Trophoblast cell (in vitro differentiated cells and primary cell): ENCODE data around the gene CACNA2D2.
"Not testable (repeated sequence)": the region's sequence is repeated elsewhere in the genome, so short reads cannot be mapped to it uniquely, and the experiment has no call there.

Experiments used
- DNase-seq, 2 donors: peaks; one replicate each; pipeline ENCODE4 v3.0.0-alpha.2; 2016
- H2AFZ ChIP-seq: 2 replicates; pipeline ENCODE4 v1.6.1; 2013; ENCODE audit warnings: low read length, moderate library complexity, mild to moderate bottlenecking; ENCODE audit not compliant: insufficient read depth, poor library complexity
- H2AK5ac ChIP-seq: 2 replicates; pipeline ENCODE4 v1.6.1; 2013; ENCODE audit warnings: mild to moderate bottlenecking, low read length
- H2BK120ac ChIP-seq: 2 replicates; pipeline ENCODE4 v1.6.1; 2013; ENCODE audit warnings: low read length, mild to moderate bottlenecking, moderate library complexity; ENCODE audit not compliant: insufficient read depth, poor library complexity
- H2BK12ac ChIP-seq: 2 replicates; pipeline ENCODE4 v1.6.1; 2013; ENCODE audit warnings: mild to moderate bottlenecking, low read length, moderate library complexity
- H2BK5ac ChIP-seq: 2 replicates; pipeline ENCODE4 v1.6.1; 2013; ENCODE audit warnings: low read length, low read depth, moderate library complexity, mild to moderate bottlenecking; ENCODE audit not compliant: poor library complexity
- H3K14ac ChIP-seq: 2 replicates; pipeline ENCODE4 v1.6.1; 2013; ENCODE audit warnings: mild to moderate bottlenecking, low read length
- H3K18ac ChIP-seq: 2 replicates; pipeline ENCODE4 v1.6.1; 2013; ENCODE audit warnings: mild to moderate bottlenecking, low read length
- H3K23ac ChIP-seq: 2 replicates; pipeline ENCODE4 v1.6.1; 2013; ENCODE audit warnings: low read length
- H3K27ac ChIP-seq: 2 replicates; pipeline ENCODE4 v1.5.1; 2013; ENCODE audit warnings: low read depth, mild to moderate bottlenecking, inconsistent platforms, low read length, moderate library complexity
- H3K27me3 ChIP-seq: 2 replicates; pipeline ENCODE4 v1.6.1; 2013; ENCODE audit warnings: inconsistent platforms, mild to moderate bottlenecking, low read length, moderate library complexity; ENCODE audit not compliant: insufficient read depth
- H3K36me3 ChIP-seq, 2 experiments: 1 replicate in 1 of 2; 2 replicates in 1 of 2; pipeline ENCODE4 v1.6.1; 2013; ENCODE audit warnings: low read length in 2 of 2, mild to moderate bottlenecking in 2 of 2, moderate library complexity in 1 of 2; ENCODE audit not compliant: insufficient read depth in 2 of 2, control insufficient read depth in 1 of 2
- H3K4ac ChIP-seq: 2 replicates; pipeline ENCODE4 v1.6.1; 2013; ENCODE audit warnings: low read depth, mild to moderate bottlenecking, low read length, moderate library complexity
- H3K4me1 ChIP-seq, 2 experiments: 1 replicate in 1 of 2; 2 replicates in 1 of 2; pipeline ENCODE4 v1.6.1; 2013; ENCODE audit warnings: low read length in 2 of 2, mild to moderate bottlenecking in 2 of 2, moderate library complexity in 1 of 2; ENCODE audit not compliant: insufficient read depth in 2 of 2, control insufficient read depth in 1 of 2
- H3K4me2 ChIP-seq: 2 replicates; pipeline ENCODE4 v1.6.1; 2013; ENCODE audit warnings: inconsistent platforms, mild to moderate bottlenecking, low read length, moderate library complexity
- H3K4me3 ChIP-seq: 2 replicates; pipeline ENCODE4 v1.5.1; 2013; ENCODE audit warnings: mild to moderate bottlenecking, low read depth, low read length, inconsistent platforms
- H3K79me1 ChIP-seq: one replicate; pipeline ENCODE4 v1.6.1; 2013; ENCODE audit warnings: low read length
- H3K79me2 ChIP-seq: 2 replicates; pipeline ENCODE4 v1.6.1; 2013; ENCODE audit warnings: low read length, mild to moderate bottlenecking; ENCODE audit not compliant: control insufficient read depth, insufficient read depth, poor library complexity
- H3K9ac ChIP-seq: 2 replicates; pipeline ENCODE4 v1.6.1; 2013; ENCODE audit warnings: mild to moderate bottlenecking, low read length
- H3K9me3 ChIP-seq: 2 replicates; pipeline ENCODE4 v1.6.1; 2013; ENCODE audit warnings: low read depth, mild to moderate bottlenecking, control low read depth, inconsistent platforms, low read length; ENCODE audit not compliant: insufficient read depth
- H4K12ac ChIP-seq: 2 replicates; pipeline ENCODE4 v1.6.1; 2013; ENCODE audit warnings: low read depth, mild to moderate bottlenecking, low read length, moderate library complexity
- H4K8ac ChIP-seq: 2 replicates; pipeline ENCODE4 v1.6.1; 2013; ENCODE audit warnings: low read depth, mild to moderate bottlenecking, low read length, moderate library complexity
- H4K91ac ChIP-seq: one replicate; pipeline ENCODE4 v1.6.1; 2013; ENCODE audit warnings: low read depth, mild to moderate bottlenecking, low read length, moderate library complexity
- WGBS: extraction: QIAGEN DNeasy Blood & Tissue Kit; methylation state at CpG from one replicate; pipeline ENCODE4 v1.1.7; 2013; ENCODE audit warnings: missing lambda C conversion rate; ENCODE audit not compliant: insufficient read length, insufficient coverage; ENCODE audit errors: extremely low coverage; 5-methylcytosine and 5-hydroxymethylcytosine counted together

CACNA2D2 gene

GRCh38 chr3:50512908-50513307, 9.5 kb upstream of the CACNA2D2 start:
- not testable (repeated sequence) for H3K36me3 ChIP-seq, H4K8ac ChIP-seq, H3K27ac ChIP-seq, H3K9me3 ChIP-seq, H2AFZ ChIP-seq, H3K14ac ChIP-seq, H3K4me3 ChIP-seq, H3K27me3 ChIP-seq, H3K18ac ChIP-seq, H2BK12ac ChIP-seq, H3K4ac ChIP-seq, H3K79me1 ChIP-seq, H2BK5ac ChIP-seq, H3K23ac ChIP-seq, DNase-seq, H3K9ac ChIP-seq, H4K91ac ChIP-seq, H3K4me2 ChIP-seq, H3K79me2 ChIP-seq, H2AK5ac ChIP-seq, H2BK120ac ChIP-seq, H4K12ac ChIP-seq, H3K4me1 ChIP-seq
- no CpG with 5 or more reads among the region's 8 CpGs for WGBS

- Histone ChIP-seq H2BK12ac (no peak overlapping the region), H4K8ac (no peak overlapping the region), H3K18ac (no peak overlapping the region), H3K36me3 (no peaks in the 10 kb centered on the region), H3K4me3 (no peak overlapping the region), H2BK120ac (no peak overlapping the region), H2AFZ (no peak overlapping the region), H2BK5ac (no peak overlapping the region), H3K27me3 (no peaks in the 10 kb centered on the region), H3K23ac (no peak overlapping the region), H2AK5ac (no peak overlapping the region), H4K91ac (no peak overlapping the region), H3K4me2 (no peak overlapping the region), H3K79me1 (no peaks in the 10 kb centered on the region), H3K27ac (no peak overlapping the region), H3K9ac (no peak overlapping the region), H4K12ac (no peak overlapping the region), H3K4ac (no peak overlapping the region), H3K9me3 (no peaks in the 10 kb centered on the region), H3K4me1 (no peaks in the 10 kb centered on the region), H3K79me2 (no peaks in the 10 kb centered on the region), H3K14ac (no peak overlapping the region)
- DNase-seq, result no peak
- WGBS, result no CpG with 5 or more reads among the region's 3 CpGs
These were observed 8.7 kb upstream of the CACNA2D2 start for GRCh38 chr3:50512131-50512530.

DNA sequence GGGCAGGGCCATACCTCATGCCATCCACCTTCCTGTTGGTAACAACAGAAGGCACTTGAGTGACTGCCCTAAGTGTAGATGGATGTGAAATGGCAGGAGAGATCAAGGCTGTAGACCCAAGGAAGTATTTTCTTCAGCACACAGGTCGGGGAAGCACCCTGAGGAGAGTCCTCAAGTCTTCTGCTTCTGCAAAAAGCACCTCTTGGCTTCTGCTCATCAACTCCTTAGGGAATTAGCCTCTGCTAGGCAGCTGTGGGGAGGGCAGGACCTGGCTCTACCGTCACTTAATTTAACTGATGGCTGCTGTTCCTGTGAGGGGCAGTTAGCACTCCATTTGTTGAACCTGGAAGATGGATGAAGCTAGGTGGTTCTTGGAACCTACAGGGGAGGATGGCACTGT, 6.9 kb upstream of the CACNA2D2 start:
- WGBS, result no CpG with 5 or more reads among the region's 2 CpGs
- Histone ChIP-seq H3K9me3 (no peaks in the 10 kb centered on the region), H3K4ac (no peak overlapping the region)

DNA sequence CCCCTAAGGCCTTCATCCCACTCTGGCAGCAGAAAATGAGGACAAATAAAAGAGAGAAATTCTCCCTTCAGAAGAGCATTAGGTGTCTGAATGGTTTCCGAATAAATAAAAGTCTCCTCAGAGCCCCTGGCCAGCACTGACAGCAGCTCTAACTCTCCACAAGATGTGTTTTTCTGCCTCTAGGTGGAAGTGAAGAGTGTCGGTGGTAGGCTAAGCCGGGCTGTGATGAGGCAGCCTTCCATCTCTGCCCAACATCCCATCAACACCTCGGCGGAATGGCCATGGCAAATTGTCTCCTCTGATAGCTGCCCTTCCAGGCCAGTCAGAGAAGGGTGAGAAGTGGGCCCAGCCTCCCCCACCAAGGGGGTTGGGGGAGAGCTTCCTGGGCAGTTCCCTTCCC, 6.3 kb upstream of the CACNA2D2 start:
- H2AK5ac ChIP-seq, result no peak overlapping the region
- no peak overlapping the region for H3K18ac ChIP-seq
- no peak overlapping the region for H2BK120ac ChIP-seq
- no peaks in the 10 kb centered on the region for H3K4me1 ChIP-seq
- WGBS, result no CpG with 5 or more reads among the region's 5 CpGs
- H2AFZ ChIP-seq, result no peak overlapping the region
- H3K79me2 ChIP-seq, result no peaks in the 10 kb centered on the region
- no peak overlapping the region for H4K91ac ChIP-seq
- H4K8ac ChIP-seq, result no peak overlapping the region
- no peak for DNase-seq
- no peaks in the 10 kb centered on the region for H3K79me1 ChIP-seq
- H3K36me3 ChIP-seq, result no peaks in the 10 kb centered on the region
- no peak overlapping the region for H3K4ac ChIP-seq
- H3K9me3 ChIP-seq, result peaks cover 3% of the 10 kb centered on the region
- no peak overlapping the region for H2BK5ac ChIP-seq
- no peak overlapping the region for H3K27ac ChIP-seq
- H3K23ac ChIP-seq, result no peak overlapping the region
- H3K4me2 ChIP-seq, result no peak overlapping the region
- no peak overlapping the region for H2BK12ac ChIP-seq
- peaks cover 2% of the 10 kb centered on the region for H3K27me3 ChIP-seq
- H3K4me3 ChIP-seq, result no peak overlapping the region
- no peak overlapping the region for H3K14ac ChIP-seq
- no peak overlapping the region for H3K9ac ChIP-seq
- H4K12ac ChIP-seq, result no peak overlapping the region

More for the DNA sequence above, 6.9 kb upstream of the CACNA2D2 start:
- no peak for DNase-seq
- H3K4me1 ChIP-seq, result no peaks in the 10 kb centered on the region
- no peak overlapping the region for H3K18ac ChIP-seq
- no peak overlapping the region for H4K12ac ChIP-seq
- H3K4me2 ChIP-seq, result no peak overlapping the region
- no peaks in the 10 kb centered on the region for H3K79me2 ChIP-seq
- H3K9ac ChIP-seq, result no peak overlapping the region
- H2BK120ac ChIP-seq, result no peak overlapping the region
- H3K36me3 ChIP-seq, result no peaks in the 10 kb centered on the region
- H3K27ac ChIP-seq, result no peak overlapping the region
- H2AK5ac ChIP-seq, result no peak overlapping the region
- H3K23ac ChIP-seq, result no peak overlapping the region
- H4K91ac ChIP-seq, result no peak overlapping the region
- H2AFZ ChIP-seq, result no peak overlapping the region
- no peaks in the 10 kb centered on the region for H3K79me1 ChIP-seq
- no peak overlapping the region for H2BK12ac ChIP-seq
- H3K14ac ChIP-seq, result no peak overlapping the region
- no peaks in the 10 kb centered on the region for H3K27me3 ChIP-seq
- no peak overlapping the region for H2BK5ac ChIP-seq
- H3K4me3 ChIP-seq, result no peak overlapping the region
- no peak overlapping the region for H4K8ac ChIP-seq
